ENCODE data around the gene C17orf114.

Gene C17orf114

GRCh38 chr17:4788159-4788806 is 13.8 kb downstream of the C17orf114 start:
- DNase-seq (ENCODE audit: low read depth): no peak

- no peak for DNase-seq (ENCODE audit: low read depth)
Measured at GRCh38 chr17:4786516-4786915, 15.6 kb downstream of the C17orf114 start.

- DNase-seq (ENCODE audit: low read depth): peak; percentile 58
Measured at GRCh38 chr17:4786106-4786511, 16.0 kb downstream of the C17orf114 start, which contains the start of gene VMO1. Gene VMO1, minus strand, starts transcription at chr17:4786364. Its CDS starts 12 bp downstream, at chr17:4786352.

- no peak for DNase-seq (ENCODE audit: low read depth)
Measured at GRCh38 chr17:4785311-4786105, 16.6 kb downstream of the C17orf114 start.

GRCh38 chr17:4782652-4783051 is 19.5 kb downstream of the C17orf114 start:
- DNase-seq (ENCODE audit: low read depth): no peak

GRCh38 chr17:4780325-4780955 is 21.7 kb downstream of the C17orf114 start:
- DNase-seq (ENCODE audit: low read depth): no peak

GRCh38 chr17:4777969-4778760 is 24.0 kb downstream of the C17orf114 start:
- no peak for DNase-seq (ENCODE audit: low read depth)

- DNase-seq (ENCODE audit: low read depth): no peak
Measured at GRCh38 chr17:4772235-4772613, 29.9 kb downstream of the C17orf114 start.

GRCh38 chr17:4771519-4772234 is 30.5 kb downstream of the C17orf114 start, which contains the start of gene TM4SF5:
Gene TM4SF5, plus strand, starts transcription at chr17:4771886. Its CDS starts 37 bp downstream, at chr17:4771923.
- peak; percentile 62 for DNase-seq (ENCODE audit: low read depth)

- DNase-seq (ENCODE audit: low read depth): no peak
Measured at GRCh38 chr17:4769628-4770027, 32.5 kb downstream of the C17orf114 start.

- no peak for DNase-seq (ENCODE audit: low read depth)
Measured at GRCh38 chr17:4768298-4768697, 33.8 kb downstream of the C17orf114 start.

- DNase-seq (ENCODE audit: low read depth): no peak
Measured at GRCh38 chr17:4766723-4767122, 35.4 kb downstream of the C17orf114 start.

- no peak for DNase-seq (ENCODE audit: low read depth)
Measured at GRCh38 chr17:4766201-4766600, 35.9 kb downstream of the C17orf114 start.

- no peak for DNase-seq (ENCODE audit: low read depth)
Measured at GRCh38 chr17:4764595-4764994, 37.5 kb downstream of the C17orf114 start.

- no peak for DNase-seq (ENCODE audit: low read depth)
Measured at GRCh38 chr17:4759776-4760236, 42.3 kb downstream of the C17orf114 start.

- DNase-seq (ENCODE audit: low read depth): no peak
Measured at GRCh38 chr17:4753392-4753791, 48.7 kb downstream of the C17orf114 start.

- DNase-seq (ENCODE audit: low read depth): no peak
Measured at GRCh38 chr17:4751932-4752331, 50.2 kb downstream of the C17orf114 start.

All from Daoy (cell line).